ENCODE results near the gene VPS35.

DNA sequence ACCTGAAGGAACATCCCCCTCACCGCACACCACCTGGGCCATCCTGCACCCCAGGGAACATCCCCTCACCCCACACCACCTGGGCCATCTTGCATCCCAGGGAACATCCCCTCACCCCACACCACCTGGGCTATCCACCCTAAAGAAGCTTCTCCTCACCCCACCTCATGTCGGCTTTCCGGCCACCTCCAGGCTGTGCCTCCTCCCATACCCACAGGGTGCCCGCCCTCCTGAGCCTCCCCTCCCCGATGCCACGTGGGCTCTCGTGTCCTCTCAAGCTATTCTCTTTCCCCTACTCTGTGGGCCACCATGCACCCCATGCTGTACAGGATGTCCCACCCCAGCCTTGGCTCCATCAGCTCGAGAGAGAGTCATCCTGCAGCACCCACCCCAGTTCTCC, 41.1 kb upstream of the VPS35 start:
- TF ChIP-seq HDGF (IDR thresholded peaks at IDR 0.05): no peak
- TF ChIP-seq, protein P1, sequence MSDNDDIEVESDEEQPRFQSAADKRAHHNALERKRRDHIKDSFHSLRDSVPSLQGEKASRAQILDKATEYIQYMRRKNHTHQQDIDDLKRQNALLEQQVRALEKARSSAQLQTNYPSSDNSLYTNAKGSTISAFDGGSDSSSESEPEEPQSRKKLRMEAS (IDR thresholded peaks at IDR 0.05; ENCODE audit: low read depth, low read length): no peak
- no peak for TF ChIP-seq MLLT1 (IDR thresholded peaks at IDR 0.05)
- no peak for TF ChIP-seq RAD51 (IDR thresholded peaks at IDR 0.05)
- no peak for TF ChIP-seq POLR2AphosphoS5 (IDR thresholded peaks at IDR 0.05; ENCODE audit: low read length)
- no peak for TF ChIP-seq POLR2A (IDR thresholded peaks at IDR 0.05; ENCODE audit: low read depth, low read length)
- no peak for TF ChIP-seq EGR1 (IDR thresholded peaks at IDR 0.05; ENCODE audit: borderline replicate concordance in 1 of 2, low read depth in 2 of 2, low read length in 2 of 2)

All from GM12878 (cell line).